ENCODE results near the gene LYPD6. TPM values are rescaled to one million over a fixed set of nuclear protein-coding genes. Genes with fewer than 3 reads are reported as not detected.

LYPD6 gene
- total and polyA plus RNA-seq, 9 of the 15 experiments (the other 6 are each of a cell fraction or from before 2014, with no cell fraction given): not detected

DNA sequence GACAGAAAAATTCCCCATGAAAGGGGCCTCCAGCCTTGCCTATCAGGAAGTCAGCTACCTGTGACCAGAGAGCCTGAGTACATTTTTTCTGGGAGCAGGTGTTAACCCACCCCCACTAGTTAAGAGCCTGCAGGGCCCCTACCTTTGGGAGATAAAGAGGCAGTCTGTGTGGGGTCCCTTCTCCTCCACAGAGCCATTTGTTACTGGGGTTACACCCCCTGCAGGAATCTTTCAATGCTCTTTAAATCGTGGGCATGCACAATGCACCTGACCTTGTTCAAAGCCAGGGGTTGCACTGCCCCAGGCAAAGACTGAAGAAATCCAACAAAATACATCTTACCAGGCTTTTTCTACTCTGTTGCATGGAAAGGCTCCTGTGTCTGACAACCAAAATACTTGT is 15.7 kb upstream of the LYPD6 start:
- 0% methylated on average over 1 of the region's 1 CpG for WGBS (ENCODE audit: insufficient coverage, low coverage, missing lambda C conversion rate)
- in situ Hi-C loops (cut with MboI): no loop called here
- no peaks in the 10 kb centered on the region for H3K36me3 ChIP-seq (ENCODE audit: control insufficient read depth, insufficient read depth, low read length)
- ATAC-seq (no peak), FAIRE-seq (no peak), DNase-seq (ENCODE audit: extremely low read depth in 1 of 4, low spot score in 3 of 4) (no peak)
- intact Hi-C loops (cut with micrococcal nuclease): loop anchor here (5.0 to 10.0 kb wide), 2 partner anchors 250 to 277 kb away; partner anchors contain the start of gene LYPD6B
- no peak overlapping the region for H3K4me2 ChIP-seq (ENCODE audit: insufficient read depth, low read length)
- no TSS peak for BruUV-seq (replicated peaks)
- no peaks in the 10 kb centered on the region for H3K9me1 ChIP-seq (ENCODE audit: control insufficient read depth, insufficient read depth, low read length)
- H3K79me2 ChIP-seq (ENCODE audit: control insufficient read depth, insufficient read depth, low read length): no peaks in the 10 kb centered on the region
- no peak overlapping the region for H3K4me3 ChIP-seq
- no peak overlapping the region for H3K9ac ChIP-seq (ENCODE audit: insufficient read depth in 1 of 2, low read depth in 2 of 2, low read length in 2 of 2)
- TF ChIP-seq ZNF408 (CRISPR knock-in tag; IDR thresholded peaks at IDR 0.05; ENCODE audit: low read depth) (no peak), XRCC4 (IDR thresholded peaks at IDR 0.05; ENCODE audit: extremely low read depth, insufficient read depth, insufficient read length) (no peak), SAFB (IDR thresholded peaks at IDR 0.05; ENCODE audit: borderline replicate concordance, low read depth, low read length) (no peak), NR2F6 (CRISPR knock-in tag; IDR thresholded peaks at IDR 0.05) (no peak), NONO (IDR thresholded peaks at IDR 0.05; ENCODE audit: low read depth in 2 of 2, low read length in 1 of 2) (no peak), POLR2AphosphoS5 (IDR thresholded peaks at IDR 0.05; ENCODE audit: control insufficient read depth, insufficient read depth, low read depth, low read length) (no peak)
- no peak overlapping the region for H2AFZ ChIP-seq (ENCODE audit: low read depth, low read length)
- H3K4me1 ChIP-seq (replicated peaks in 1 of 2; ENCODE audit: control insufficient read depth in 2 of 2, insufficient read depth in 2 of 2, low read length in 2 of 2): no peaks in the 10 kb centered on the region
- H3K27me3 ChIP-seq (ENCODE audit: control insufficient read depth in 2 of 2, insufficient read depth in 2 of 2, low read length in 2 of 2): no peaks in the 10 kb centered on the region
- POLR2A ChIA-PET: no interaction called here
- no peaks in the 10 kb centered on the region for H4K20me1 ChIP-seq (replicated peaks; ENCODE audit: control insufficient read depth, insufficient read depth, low read length)
- no peaks in the 10 kb centered on the region for H3K9me3 ChIP-seq (replicated peaks; ENCODE audit: control insufficient read depth, insufficient read depth, low read depth, low read length)
- no peak overlapping the region for H3K27ac ChIP-seq (ENCODE audit: extremely low read depth, low read depth, low read length)
- CTCF ChIA-PET (ENCODE audit: low intra/inter-chr PET ratio): no interaction called here

DNA sequence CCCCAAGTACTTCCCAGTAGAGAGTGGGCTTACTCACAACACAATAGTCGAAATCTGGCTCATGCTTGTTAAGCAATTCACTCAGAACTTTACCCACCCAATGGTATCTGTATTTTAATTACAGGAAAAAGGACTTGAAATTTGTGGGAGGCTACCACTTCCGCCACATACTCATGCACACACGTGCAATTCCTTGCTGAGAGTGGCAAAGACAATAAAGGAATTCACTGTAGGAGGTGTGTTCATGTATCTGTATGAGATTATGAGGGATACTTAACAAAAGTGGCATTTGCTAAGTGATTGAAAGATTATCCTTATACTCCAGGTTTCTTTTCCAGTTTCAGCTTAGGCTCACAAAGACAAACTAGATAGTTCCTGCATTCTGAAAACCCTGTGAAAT is 14.9 kb upstream of the LYPD6 start:
- WGBS (ENCODE audit: insufficient coverage, low coverage, missing lambda C conversion rate): 0% methylated on average over 3 of the region's 3 CpGs
- CTCF ChIA-PET (ENCODE audit: low intra/inter-chr PET ratio): no interaction called here
- ATAC-seq: no peak
- no peak for TF ChIP-seq EGR1 (conservative IDR thresholded peaks at IDR 0.05)
- no peak for TF ChIP-seq ZNF143 (CRISPR knock-in tag; IDR thresholded peaks at IDR 0.05)
- TF ChIP-seq DNMT1 (IDR thresholded peaks at IDR 0.05): no peak
- no peak for TF ChIP-seq SMAD3 (CRISPR knock-in tag; conservative IDR thresholded peaks at IDR 0.05)
- no peak for TF ChIP-seq RBM39 (optimal IDR thresholded peaks at IDR 0.05; ENCODE audit: low read depth, low read length)
- no peak for TF ChIP-seq ZBED1 (IDR thresholded peaks at IDR 0.05)
- TF ChIP-seq, protein P1, sequence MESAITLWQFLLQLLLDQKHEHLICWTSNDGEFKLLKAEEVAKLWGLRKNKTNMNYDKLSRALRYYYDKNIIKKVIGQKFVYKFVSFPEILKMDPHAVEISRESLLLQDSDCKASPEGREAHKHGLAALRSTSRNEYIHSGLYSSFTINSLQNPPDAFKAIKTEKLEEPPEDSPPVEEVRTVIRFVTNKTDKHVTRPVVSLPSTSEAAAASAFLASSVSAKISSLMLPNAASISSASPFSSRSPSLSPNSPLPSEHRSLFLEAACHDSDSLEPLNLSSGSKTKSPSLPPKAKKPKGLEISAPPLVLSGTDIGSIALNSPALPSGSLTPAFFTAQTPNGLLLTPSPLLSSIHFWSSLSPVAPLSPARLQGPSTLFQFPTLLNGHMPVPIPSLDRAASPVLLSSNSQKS (CRISPR knock-in tag; IDR thresholded peaks at IDR 0.05): no peak
- TF ChIP-seq EWSR1 (IDR thresholded peaks at IDR 0.05; ENCODE audit: borderline replicate concordance, low read depth, partially characterized antibody): no peak
- TF ChIP-seq MLLT1 (IDR thresholded peaks at IDR 0.05): no peak
- TF ChIP-seq CAMTA2 (CRISPR knock-in tag; conservative IDR thresholded peaks at IDR 0.05): no peak

More for the DNA sequence above, 14.9 kb upstream of the LYPD6 start:
- in situ Hi-C loops (cut with MboI): no loop called here
- H3K9ac ChIP-seq (ENCODE audit: insufficient read depth in 1 of 2, low read depth in 2 of 2, low read length in 2 of 2): no peak overlapping the region
- peaks cover 0 to 3% of the 10 kb centered on the region in 2 experiments; a peak in 2 of 5 replicates for H3K27me3 ChIP-seq (ENCODE audit: control insufficient read depth in 2 of 2, insufficient read depth in 2 of 2, low read length in 2 of 2)
- no peak overlapping the region for H3K4me3 ChIP-seq
- no peak overlapping the region for H2AFZ ChIP-seq (ENCODE audit: low read depth, low read length)
- peaks cover 0 to 3% of the 10 kb centered on the region in 2 experiments; a peak in 1 of 5 replicates for H3K4me1 ChIP-seq (replicated peaks in 1 of 2; ENCODE audit: control insufficient read depth in 2 of 2, insufficient read depth in 2 of 2, low read length in 2 of 2)
- no peaks in the 10 kb centered on the region for H3K9me1 ChIP-seq (ENCODE audit: control insufficient read depth, insufficient read depth, low read length)
- no peak overlapping the region for H3K27ac ChIP-seq (ENCODE audit: extremely low read depth, low read depth, low read length)
- DNase-seq (ENCODE audit: extremely low read depth in 1 of 4, low spot score in 3 of 4) (no peak), FAIRE-seq (no peak)
- H3K79me2 ChIP-seq (ENCODE audit: control insufficient read depth, insufficient read depth, low read length): no peaks in the 10 kb centered on the region
- H4K20me1 ChIP-seq (replicated peaks; ENCODE audit: control insufficient read depth, insufficient read depth, low read length): no peaks in the 10 kb centered on the region
- intact Hi-C loops (cut with micrococcal nuclease): loop anchor here (10.0 kb wide), 1 partner anchor 249 kb away; no protein-coding TSS in a partner anchor
- no peak overlapping the region for H3K4me2 ChIP-seq (ENCODE audit: insufficient read depth, low read length)
- no peaks in the 10 kb centered on the region for H3K9me3 ChIP-seq (replicated peaks; ENCODE audit: control insufficient read depth, insufficient read depth, low read depth, low read length)
- POLR2A ChIA-PET: no interaction called here
- BruUV-seq (replicated peaks): no TSS peak
- H3K36me3 ChIP-seq (ENCODE audit: control insufficient read depth, insufficient read depth, low read length): no peaks in the 10 kb centered on the region
